ENCODE results near the gene ITIH4. TPM values are rescaled to one million over a fixed set of nuclear protein-coding genes. Genes with fewer than 3 reads are reported as not detected.
A peak's percentile ranks its signal among the peaks of the same experiment; 100 is the strongest.

ITIH4 gene
- total RNA-seq, 1 donor from 2014 or later, result 2.8 TPM

DNA sequence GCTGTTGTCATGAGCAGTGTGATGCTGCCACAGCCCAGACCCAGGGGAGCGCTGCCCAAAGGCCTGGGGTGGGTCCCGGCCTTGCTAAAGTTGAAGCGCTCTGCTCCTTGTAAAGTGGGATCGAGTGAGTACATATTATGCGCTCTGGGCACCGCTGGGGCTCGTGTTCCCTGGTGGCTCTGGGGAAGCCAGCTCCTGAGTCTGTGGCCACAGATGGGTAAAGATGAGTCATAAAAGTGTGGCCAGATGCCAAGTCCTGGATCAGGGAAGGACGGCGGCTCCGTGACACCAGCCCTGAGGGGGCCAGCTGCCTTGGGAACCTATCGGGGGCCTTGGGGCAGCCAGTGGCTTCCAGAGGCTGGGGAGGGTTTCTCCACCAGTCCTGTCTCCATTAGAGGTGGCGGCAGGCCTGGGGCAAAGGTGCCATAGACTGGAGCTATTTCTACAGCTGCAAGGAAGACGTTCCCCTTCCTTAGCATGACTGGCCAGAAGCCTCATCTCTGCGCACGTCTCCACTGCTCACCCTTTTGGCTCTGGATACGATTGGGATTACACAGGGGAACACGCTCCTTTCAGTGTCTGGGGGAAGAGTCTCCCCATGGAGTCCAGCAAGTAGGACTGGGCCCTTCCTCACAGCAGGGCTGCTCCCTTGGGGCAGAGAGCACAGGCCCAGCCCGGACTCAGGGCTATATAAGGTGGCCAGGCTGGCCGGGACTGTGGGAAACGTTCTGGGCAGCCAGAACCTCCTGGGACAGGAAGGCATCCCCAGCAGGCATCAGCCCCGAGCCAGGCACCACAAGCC is 1.2 kb upstream of the ITIH4 start:
- Histone ChIP-seq H4K20me1 (ENCODE audit: insufficient read depth, low read length) (peaks cover 16% of the 10 kb centered on the region), H3K4me3 (ENCODE audit: insufficient read depth, low read depth, low read length) (no peak overlapping the region), H3K9me3 (ENCODE audit: insufficient read depth, low read depth, low read length) (no peaks in the 10 kb centered on the region), H3K27ac (ENCODE audit: low read depth, low read length) (no peak overlapping the region), H3K79me2 (ENCODE audit: insufficient read depth, low read length) (no peaks in the 10 kb centered on the region), H3K27me3 (ENCODE audit: insufficient read depth, low read length) (no peaks in the 10 kb centered on the region), H2AFZ (ENCODE audit: low read depth, low read length) (no peak overlapping the region), H3K9ac (ENCODE audit: low read length) (no peak overlapping the region), H3K4me1 (ENCODE audit: insufficient read depth, low read length) (peaks cover 19% of the 10 kb centered on the region), H3K36me3 (ENCODE audit: insufficient read depth, low read length) (no peaks in the 10 kb centered on the region), H3K4me2 (ENCODE audit: low read length) (peak overlapping the region; percentile 56)
- H3K4me1 Mint-ChIP-seq (ENCODE audit: low read depth, unreplicated experiment), result peaks cover 19% of the 10 kb centered on the region
- peak; percentile 50 for FAIRE-seq
- H3K27me3 Mint-ChIP-seq (ENCODE audit: low read depth, unreplicated experiment), result peaks cover 13% of the 10 kb centered on the region
- peaks cover 6% of the 10 kb centered on the region for H3K36me3 Mint-ChIP-seq (ENCODE audit: low read depth, unreplicated experiment)
- peak; percentile 61 for DNase-seq (ENCODE audit: low read depth)
- H3K4me3 Mint-ChIP-seq (ENCODE audit: unreplicated experiment), result no peak overlapping the region
- TF ChIP-seq EZH2 (IDR thresholded peaks at IDR 0.05; ENCODE audit: insufficient read depth, low read length), result no peak
- no peak for TF ChIP-seq CTCF (IDR thresholded peaks at IDR 0.05; ENCODE audit: insufficient read depth, low read depth, low read length)
- no peaks in the 10 kb centered on the region for H3K9me3 Mint-ChIP-seq (ENCODE audit: unreplicated experiment)
- no peak overlapping the region for H3K27ac Mint-ChIP-seq (ENCODE audit: unreplicated experiment)

GRCh38 chr3:52829906-52830463 is 487 bp downstream of the ITIH4 start:
- peaks cover under 1% of the 10 kb centered on the region for H3K9me3 Mint-ChIP-seq (ENCODE audit: unreplicated experiment)
- H3K9me3 ChIP-seq (ENCODE audit: insufficient read depth, low read depth, low read length), result no peaks in the 10 kb centered on the region
- FAIRE-seq, result no peak
- H2AFZ ChIP-seq (ENCODE audit: low read depth, low read length), result no peak overlapping the region
- H3K27ac Mint-ChIP-seq (ENCODE audit: unreplicated experiment), result no peak overlapping the region
- H4K20me1 ChIP-seq (ENCODE audit: insufficient read depth, low read length), result peaks cover 16% of the 10 kb centered on the region
- H3K4me1 Mint-ChIP-seq (ENCODE audit: low read depth, unreplicated experiment), result peaks cover 19% of the 10 kb centered on the region
- no peaks in the 10 kb centered on the region for H3K27me3 ChIP-seq (ENCODE audit: insufficient read depth, low read length)
- no peak overlapping the region for H3K4me2 ChIP-seq (ENCODE audit: low read length)
- no peak overlapping the region for H3K4me3 Mint-ChIP-seq (ENCODE audit: unreplicated experiment)
- H3K36me3 ChIP-seq (ENCODE audit: insufficient read depth, low read length), result no peaks in the 10 kb centered on the region
- H3K27me3 Mint-ChIP-seq (ENCODE audit: low read depth, unreplicated experiment), result peaks cover 11% of the 10 kb centered on the region
- no peak overlapping the region for H3K9ac ChIP-seq (ENCODE audit: low read length)
- H3K4me1 ChIP-seq (ENCODE audit: insufficient read depth, low read length), result peaks cover 19% of the 10 kb centered on the region
- DNase-seq (ENCODE audit: low read depth), result no peak
- no peak overlapping the region for H3K4me3 ChIP-seq (ENCODE audit: insufficient read depth, low read depth, low read length)
- TF ChIP-seq EZH2 (IDR thresholded peaks at IDR 0.05; ENCODE audit: insufficient read depth, low read length) (no peak), CTCF (IDR thresholded peaks at IDR 0.05; ENCODE audit: insufficient read depth, low read depth, low read length) (no peak)
- no peaks in the 10 kb centered on the region for H3K79me2 ChIP-seq (ENCODE audit: insufficient read depth, low read length)
- no peak overlapping the region for H3K27ac ChIP-seq (ENCODE audit: low read depth, low read length)
- H3K36me3 Mint-ChIP-seq (ENCODE audit: low read depth, unreplicated experiment), result peaks cover 3% of the 10 kb centered on the region

DNA sequence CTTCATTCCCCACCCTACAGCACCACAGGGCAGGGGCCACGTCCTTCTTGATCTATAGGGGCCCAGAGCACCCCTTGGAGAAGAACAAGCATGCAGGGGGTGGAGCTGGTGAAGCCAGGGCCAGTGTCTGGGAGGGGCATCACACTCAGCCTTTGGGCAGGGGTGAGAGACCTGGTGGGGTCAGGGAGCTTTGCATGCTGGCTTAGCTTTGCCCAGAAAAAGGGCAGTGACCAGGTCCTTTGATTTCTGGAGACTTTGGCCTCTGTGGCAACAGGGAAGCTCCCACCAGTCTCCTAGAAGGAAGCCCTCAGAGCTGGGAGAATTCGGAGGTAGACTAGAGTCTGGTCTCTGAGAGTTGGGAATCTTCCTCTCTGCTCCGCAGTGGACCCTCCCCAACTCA is 990 bp downstream of the ITIH4 start:
- no peak for TF ChIP-seq CTCF (IDR thresholded peaks at IDR 0.05; ENCODE audit: insufficient read depth, low read depth, low read length)
- no peak for TF ChIP-seq EZH2 (IDR thresholded peaks at IDR 0.05; ENCODE audit: insufficient read depth, low read length)
- H2AFZ ChIP-seq (ENCODE audit: low read depth, low read length), result no peak overlapping the region
- H3K4me1 Mint-ChIP-seq (ENCODE audit: low read depth, unreplicated experiment), result peaks cover 18% of the 10 kb centered on the region
- peaks cover 4% of the 10 kb centered on the region for H3K36me3 Mint-ChIP-seq (ENCODE audit: low read depth, unreplicated experiment)
- no peak overlapping the region for H3K27ac Mint-ChIP-seq (ENCODE audit: unreplicated experiment)
- no peak overlapping the region for H3K4me3 Mint-ChIP-seq (ENCODE audit: unreplicated experiment)
- H3K4me2 ChIP-seq (ENCODE audit: low read length), result no peak overlapping the region
- no peaks in the 10 kb centered on the region for H3K79me2 ChIP-seq (ENCODE audit: insufficient read depth, low read length)
- H3K4me1 ChIP-seq (ENCODE audit: insufficient read depth, low read length), result peaks cover 19% of the 10 kb centered on the region
- DNase-seq (ENCODE audit: low read depth) (no peak), FAIRE-seq (no peak)
- H3K27ac ChIP-seq (ENCODE audit: low read depth, low read length), result no peak overlapping the region
- H4K20me1 ChIP-seq (ENCODE audit: insufficient read depth, low read length), result peaks cover 14% of the 10 kb centered on the region
- H3K9me3 Mint-ChIP-seq (ENCODE audit: unreplicated experiment), result peaks cover 3% of the 10 kb centered on the region
- no peaks in the 10 kb centered on the region for H3K36me3 ChIP-seq (ENCODE audit: insufficient read depth, low read length)
- H3K27me3 Mint-ChIP-seq (ENCODE audit: low read depth, unreplicated experiment), result peaks cover 12% of the 10 kb centered on the region
- no peaks in the 10 kb centered on the region for H3K27me3 ChIP-seq (ENCODE audit: insufficient read depth, low read length)
- H3K9me3 ChIP-seq (ENCODE audit: insufficient read depth, low read depth, low read length), result no peaks in the 10 kb centered on the region
- H3K4me3 ChIP-seq (ENCODE audit: insufficient read depth, low read depth, low read length), result no peak overlapping the region
- H3K9ac ChIP-seq (ENCODE audit: low read length), result no peak overlapping the region

Measured in astrocyte (in vitro differentiated cells and primary cell).